ENCODE measurements around the gene DOCK8. TPM values are rescaled to one million over a fixed set of nuclear protein-coding genes. Genes with fewer than 3 reads are reported as not detected.
"Not testable (repeated sequence)": the region's sequence is repeated elsewhere in the genome, so short reads cannot be mapped to it uniquely, and the experiment has no call there.

Gene DOCK8
- total RNA-seq, 4 donors from 2014 or later, result 6.7 to 28.5 (median 11.7) TPM

DNA sequence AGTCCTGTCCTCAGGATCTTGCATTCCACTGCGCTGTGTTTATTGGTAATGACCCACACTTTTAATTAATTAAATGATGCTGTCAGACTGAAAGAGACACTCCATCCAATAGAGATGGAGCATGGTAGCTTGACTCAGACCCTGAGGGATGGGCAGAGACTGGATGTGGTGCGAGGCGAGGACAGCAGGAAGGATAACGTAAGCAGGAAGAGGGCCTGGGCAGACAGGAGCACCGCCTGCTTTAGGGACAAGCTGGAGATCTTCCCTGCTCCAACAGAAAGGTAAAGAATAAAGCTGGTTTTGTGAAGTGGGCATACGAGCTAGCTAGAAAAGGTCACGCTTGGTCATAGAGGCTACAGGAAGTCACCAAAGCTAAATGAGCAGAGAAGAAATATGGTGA, 3.6 kb upstream of the DOCK8 start:
- no peak overlapping the region for H3K4me3 ChIP-seq
- H3K9me3 ChIP-seq, result no peaks in the 10 kb centered on the region
- peaks cover 0 to 8% of the 10 kb centered on the region in 2 donors for H3K4me1 ChIP-seq
- TF ChIP-seq, protein P1, sequence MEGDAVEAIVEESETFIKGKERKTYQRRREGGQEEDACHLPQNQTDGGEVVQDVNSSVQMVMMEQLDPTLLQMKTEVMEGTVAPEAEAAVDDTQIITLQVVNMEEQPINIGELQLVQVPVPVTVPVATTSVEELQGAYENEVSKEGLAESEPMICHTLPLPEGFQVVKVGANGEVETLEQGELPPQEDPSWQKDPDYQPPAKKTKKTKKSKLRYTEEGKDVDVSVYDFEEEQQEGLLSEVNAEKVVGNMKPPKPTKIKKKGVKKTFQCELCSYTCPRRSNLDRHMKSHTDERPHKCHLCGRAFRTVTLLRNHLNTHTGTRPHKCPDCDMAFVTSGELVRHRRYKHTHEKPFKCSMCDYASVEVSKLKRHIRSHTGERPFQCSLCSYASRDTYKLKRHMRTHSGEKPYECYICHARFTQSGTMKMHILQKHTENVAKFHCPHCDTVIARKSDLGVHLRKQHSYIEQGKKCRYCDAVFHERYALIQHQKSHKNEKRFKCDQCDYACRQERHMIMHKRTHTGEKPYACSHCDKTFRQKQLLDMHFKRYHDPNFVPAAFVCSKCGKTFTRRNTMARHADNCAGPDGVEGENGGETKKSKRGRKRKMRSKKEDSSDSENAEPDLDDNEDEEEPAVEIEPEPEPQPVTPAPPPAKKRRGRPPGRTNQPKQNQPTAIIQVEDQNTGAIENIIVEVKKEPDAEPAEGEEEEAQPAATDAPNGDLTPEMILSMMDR (IDR thresholded peaks at IDR 0.05), result no peak
- TF ChIP-seq POLR2A (IDR thresholded peaks at IDR 0.05), result no peak
- intact Hi-C loops (cut with DNase I; ENCODE audit: low total_unique reads), result no loop called here
- H3K27me3 ChIP-seq, result no peaks in the 10 kb centered on the region
- H3K36me3 ChIP-seq, result no peaks in the 10 kb centered on the region
- H3K27ac ChIP-seq, result peak overlapping the region; percentile 4 to 53
- no peak for DNase-seq

GRCh38 chr9:211557-211956, 3.1 kb upstream of the DOCK8 start:
- Histone ChIP-seq H3K4me3 (no peak overlapping the region), H3K4me1 (peaks cover 0 to 8% of the 10 kb centered on the region in 2 donors), H3K9me3 (no peaks in the 10 kb centered on the region), H3K27ac (peak overlapping the region; percentile 53 to 55), H3K36me3 (no peaks in the 10 kb centered on the region), H3K27me3 (no peaks in the 10 kb centered on the region)
- intact Hi-C loops (cut with DNase I; ENCODE audit: low total_unique reads), result no loop called here
- TF ChIP-seq, protein P1 (IDR thresholded peaks at IDR 0.05), result no peak
- TF ChIP-seq POLR2A (IDR thresholded peaks at IDR 0.05), result no peak
- peak in 1 of 2 donors; percentile 44 for DNase-seq

DNA sequence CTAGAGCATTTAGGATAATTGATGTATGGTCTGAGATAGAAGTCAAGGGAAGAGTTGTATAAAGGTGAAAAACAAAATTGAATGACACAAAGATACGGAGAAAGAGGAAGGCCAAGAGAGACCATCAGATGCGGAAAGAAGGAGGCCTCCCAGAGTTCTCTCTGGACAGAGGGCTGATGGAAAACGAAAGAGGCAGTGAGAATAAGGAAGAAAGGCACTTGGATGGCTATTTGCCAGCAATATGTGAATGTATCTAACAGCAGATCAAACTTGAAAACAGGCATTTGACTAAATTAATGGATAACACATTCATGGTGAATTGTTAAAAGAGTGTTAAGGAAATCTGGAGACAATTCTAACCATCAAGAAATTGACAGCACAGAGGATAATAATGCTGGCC, 2.4 kb upstream of the DOCK8 start:
- Histone ChIP-seq H3K4me3 (no peak overlapping the region), H3K27me3 (no peaks in the 10 kb centered on the region), H3K9me3 (no peaks in the 10 kb centered on the region), H3K27ac (peak overlapping the region in 1 of 2 donors; percentile 55), H3K4me1 (peaks cover 0 to 8% of the 10 kb centered on the region in 2 donors), H3K36me3 (no peaks in the 10 kb centered on the region)
- intact Hi-C loops (cut with DNase I; ENCODE audit: low total_unique reads), result no loop called here
- TF ChIP-seq, protein P1 (IDR thresholded peaks at IDR 0.05), result no peak
- TF ChIP-seq POLR2A (IDR thresholded peaks at IDR 0.05), result no peak
- no peak for DNase-seq

DNA sequence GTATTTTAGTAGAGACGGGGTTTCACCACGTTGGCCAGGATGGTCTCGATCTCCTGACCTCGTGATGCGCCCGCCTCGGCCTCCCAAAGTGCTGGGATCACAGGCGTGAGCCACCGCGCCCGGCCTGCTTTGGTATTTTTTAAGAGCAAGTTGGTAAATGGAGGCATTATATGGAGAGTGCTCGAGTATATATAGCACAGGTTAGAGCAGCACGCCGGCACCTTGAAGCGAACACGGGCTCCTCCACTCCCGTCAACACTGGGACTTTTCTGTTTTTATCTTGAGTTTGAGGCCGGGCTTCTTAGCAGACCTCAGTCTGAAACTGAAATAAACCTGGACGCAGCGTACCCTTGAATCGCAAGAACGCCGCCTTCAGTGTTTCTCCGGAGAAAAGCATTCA, 764 bp upstream of the DOCK8 start:
- H3K27ac ChIP-seq, DNase-seq: not testable (repeated sequence)

DNA sequence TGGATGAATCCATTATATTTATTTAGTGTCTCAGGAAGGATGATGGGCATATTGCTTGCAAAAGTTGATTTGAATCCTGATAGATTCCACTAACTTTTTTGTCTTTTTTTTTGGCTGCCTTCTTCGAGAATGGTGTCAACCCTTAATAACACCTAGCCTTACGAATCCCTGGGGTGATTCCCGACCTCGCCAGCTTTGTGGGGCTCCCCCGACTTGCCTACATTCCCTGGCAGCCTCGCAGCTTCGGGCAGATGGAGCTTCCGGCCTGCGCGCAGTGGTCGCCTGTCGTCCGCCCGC, 366 bp upstream of the DOCK8 start:
- Histone ChIP-seq H3K4me1 (peaks cover 0 to 8% of the 10 kb centered on the region in 2 donors), H3K27ac (peak overlapping the region; percentile 68 to 69), H3K36me3 (no peaks in the 10 kb centered on the region), H3K9me3 (no peaks in the 10 kb centered on the region), H3K4me3 (peak overlapping the region in 1 of 2 donors; percentile 46), H3K27me3 (no peaks in the 10 kb centered on the region)
- DNase-seq, result no peak
- TF ChIP-seq, protein P1 (IDR thresholded peaks at IDR 0.05), result no peak
- no peak for TF ChIP-seq POLR2A (IDR thresholded peaks at IDR 0.05)
- intact Hi-C loops (cut with DNase I; ENCODE audit: low total_unique reads), result no loop called here

More for the DNA sequence above, 764 bp upstream of the DOCK8 start:
- H3K4me3 ChIP-seq; H3K9me3 ChIP-seq; H3K27me3 ChIP-seq; intact Hi-C loops (cut with DNase I; ENCODE audit: low total_unique reads); H3K36me3 ChIP-seq; H3K4me1 ChIP-seq: not testable (repeated sequence)

DNA sequence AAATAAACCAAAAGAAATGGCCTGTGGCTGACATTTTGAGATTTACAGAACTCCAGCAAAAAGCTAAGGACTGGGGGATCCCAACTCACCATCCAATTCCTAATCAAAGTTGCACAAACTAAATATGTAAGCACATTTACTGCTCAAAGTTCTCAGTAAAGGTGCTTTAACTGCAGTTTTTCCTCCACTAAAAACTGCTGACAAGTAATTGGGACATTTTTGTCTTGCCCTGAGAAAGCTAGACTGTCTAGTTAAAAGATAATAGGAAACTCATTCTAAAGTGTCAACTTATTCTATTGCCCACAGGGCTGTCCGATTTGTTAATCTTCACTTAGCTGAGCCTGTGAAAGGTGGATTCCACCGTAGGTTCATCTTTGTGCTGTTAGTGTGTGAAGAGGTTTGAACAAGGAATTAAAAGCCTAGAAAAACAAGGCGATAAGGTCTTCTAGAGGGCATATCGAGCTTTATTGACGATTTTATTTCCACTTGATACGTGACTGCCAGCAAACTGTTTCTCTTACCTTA, 1.0 kb downstream of the DOCK8 start:
- no peaks in the 10 kb centered on the region for H3K36me3 ChIP-seq
- H3K27ac ChIP-seq, result peak overlapping the region; percentile 68 to 69
- H3K4me3 ChIP-seq, result peak overlapping the region in 1 of 2 donors; percentile 46
- no peaks in the 10 kb centered on the region for H3K27me3 ChIP-seq
- TF ChIP-seq POLR2A (IDR thresholded peaks at IDR 0.05), result no peak
- TF ChIP-seq, protein P1 (IDR thresholded peaks at IDR 0.05), result no peak
- peaks cover 0 to 8% of the 10 kb centered on the region in 2 donors for H3K4me1 ChIP-seq
- intact Hi-C loops (cut with DNase I; ENCODE audit: low total_unique reads), result no loop called here
- DNase-seq, result no peak
- H3K9me3 ChIP-seq, result no peaks in the 10 kb centered on the region

Data from uterus (tissue), 4 donors.